Neural cell (in vitro differentiated cells): ENCODE measurements around the gene ITGA3.

ENCODE experiments used
- EP300 ChIP-seq: fragments of 450-650 bp; conservative IDR thresholded peaks from 2 replicates; pipeline ENCODE4 v1.6.1; 2014; ENCODE audit warnings: antibody characterized with exemption, mild to moderate bottlenecking, moderate library complexity; ENCODE audit not compliant: poor library complexity, severe bottlenecking
- POLR2AphosphoS5 ChIP-seq: IDR thresholded peaks from 2 replicates; pipeline ENCODE4 v1.6.1; 2012
- RAD21 ChIP-seq: fragments of 450-650 bp; conservative IDR thresholded peaks from 2 replicates; pipeline ENCODE4 v1.6.1; 2014; ENCODE audit warnings: antibody characterized with exemption, mild to moderate bottlenecking, moderate library complexity
- TF ChIP-seq, protein P1 (sequence below): fragments of 450-650 bp; IDR thresholded peaks from 2 replicates; pipeline ENCODE4 v1.5.1; 2014; ENCODE audit warnings: antibody characterized with exemption, mild to moderate bottlenecking, moderate library complexity; ENCODE audit not compliant: poor library complexity, severe bottlenecking
- TF ChIP-seq, protein P2 (sequence below): IDR thresholded peaks from 2 replicates; pipeline ENCODE4 v1.6.1; 2012; ENCODE audit warnings: borderline replicate concordance

DNA sequence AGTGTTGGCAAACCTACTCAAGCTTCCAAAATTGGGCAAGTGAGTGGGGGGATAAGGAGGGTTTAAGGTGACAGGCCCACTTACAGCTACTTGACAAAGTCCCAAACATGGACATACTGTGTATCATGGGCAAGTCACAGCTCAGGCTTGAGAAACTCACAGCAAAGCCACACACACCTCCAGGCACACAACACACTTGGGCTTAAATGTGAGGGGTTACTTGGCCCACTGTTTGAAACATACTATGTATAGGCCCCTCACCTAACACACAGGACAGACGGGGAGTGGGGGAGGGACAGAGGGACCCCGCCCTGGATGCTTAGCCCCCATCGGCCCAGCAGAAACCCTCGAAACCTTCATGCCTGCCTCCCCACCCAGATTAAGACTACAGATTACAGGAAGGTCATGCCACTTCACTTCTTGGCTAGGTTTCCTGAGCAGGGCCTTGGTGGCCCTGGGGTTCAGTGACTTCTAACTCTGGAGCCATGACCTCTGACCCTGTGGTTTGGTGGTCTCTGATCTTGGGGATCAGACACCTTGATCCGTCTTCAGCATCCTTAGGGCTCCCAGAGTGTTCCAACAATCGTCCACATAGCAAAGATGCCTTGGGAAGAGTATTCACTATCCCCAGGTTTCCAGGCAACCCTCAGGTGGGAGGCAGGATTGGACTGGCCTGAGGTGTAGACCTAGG lies 76.3 kb downstream of the ITGA3 start:
- TF ChIP-seq, protein P1, sequence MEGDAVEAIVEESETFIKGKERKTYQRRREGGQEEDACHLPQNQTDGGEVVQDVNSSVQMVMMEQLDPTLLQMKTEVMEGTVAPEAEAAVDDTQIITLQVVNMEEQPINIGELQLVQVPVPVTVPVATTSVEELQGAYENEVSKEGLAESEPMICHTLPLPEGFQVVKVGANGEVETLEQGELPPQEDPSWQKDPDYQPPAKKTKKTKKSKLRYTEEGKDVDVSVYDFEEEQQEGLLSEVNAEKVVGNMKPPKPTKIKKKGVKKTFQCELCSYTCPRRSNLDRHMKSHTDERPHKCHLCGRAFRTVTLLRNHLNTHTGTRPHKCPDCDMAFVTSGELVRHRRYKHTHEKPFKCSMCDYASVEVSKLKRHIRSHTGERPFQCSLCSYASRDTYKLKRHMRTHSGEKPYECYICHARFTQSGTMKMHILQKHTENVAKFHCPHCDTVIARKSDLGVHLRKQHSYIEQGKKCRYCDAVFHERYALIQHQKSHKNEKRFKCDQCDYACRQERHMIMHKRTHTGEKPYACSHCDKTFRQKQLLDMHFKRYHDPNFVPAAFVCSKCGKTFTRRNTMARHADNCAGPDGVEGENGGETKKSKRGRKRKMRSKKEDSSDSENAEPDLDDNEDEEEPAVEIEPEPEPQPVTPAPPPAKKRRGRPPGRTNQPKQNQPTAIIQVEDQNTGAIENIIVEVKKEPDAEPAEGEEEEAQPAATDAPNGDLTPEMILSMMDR: no peak
- TF ChIP-seq POLR2AphosphoS5 (no peak), EP300 (no peak), RAD21 (no peak)
- TF ChIP-seq, protein P2, sequence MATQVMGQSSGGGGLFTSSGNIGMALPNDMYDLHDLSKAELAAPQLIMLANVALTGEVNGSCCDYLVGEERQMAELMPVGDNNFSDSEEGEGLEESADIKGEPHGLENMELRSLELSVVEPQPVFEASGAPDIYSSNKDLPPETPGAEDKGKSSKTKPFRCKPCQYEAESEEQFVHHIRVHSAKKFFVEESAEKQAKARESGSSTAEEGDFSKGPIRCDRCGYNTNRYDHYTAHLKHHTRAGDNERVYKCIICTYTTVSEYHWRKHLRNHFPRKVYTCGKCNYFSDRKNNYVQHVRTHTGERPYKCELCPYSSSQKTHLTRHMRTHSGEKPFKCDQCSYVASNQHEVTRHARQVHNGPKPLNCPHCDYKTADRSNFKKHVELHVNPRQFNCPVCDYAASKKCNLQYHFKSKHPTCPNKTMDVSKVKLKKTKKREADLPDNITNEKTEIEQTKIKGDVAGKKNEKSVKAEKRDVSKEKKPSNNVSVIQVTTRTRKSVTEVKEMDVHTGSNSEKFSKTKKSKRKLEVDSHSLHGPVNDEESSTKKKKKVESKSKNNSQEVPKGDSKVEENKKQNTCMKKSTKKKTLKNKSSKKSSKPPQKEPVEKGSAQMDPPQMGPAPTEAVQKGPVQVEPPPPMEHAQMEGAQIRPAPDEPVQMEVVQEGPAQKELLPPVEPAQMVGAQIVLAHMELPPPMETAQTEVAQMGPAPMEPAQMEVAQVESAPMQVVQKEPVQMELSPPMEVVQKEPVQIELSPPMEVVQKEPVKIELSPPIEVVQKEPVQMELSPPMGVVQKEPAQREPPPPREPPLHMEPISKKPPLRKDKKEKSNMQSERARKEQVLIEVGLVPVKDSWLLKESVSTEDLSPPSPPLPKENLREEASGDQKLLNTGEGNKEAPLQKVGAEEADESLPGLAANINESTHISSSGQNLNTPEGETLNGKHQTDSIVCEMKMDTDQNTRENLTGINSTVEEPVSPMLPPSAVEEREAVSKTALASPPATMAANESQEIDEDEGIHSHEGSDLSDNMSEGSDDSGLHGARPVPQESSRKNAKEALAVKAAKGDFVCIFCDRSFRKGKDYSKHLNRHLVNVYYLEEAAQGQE: no peak
